ENCODE results near the gene SMIM7. TPM values are rescaled to one million over a fixed set of nuclear protein-coding genes. Genes with fewer than 3 reads are reported as not detected.

SMIM7 gene
- total RNA-seq, 1 experiment from 2014 or later: 69.3 TPM

- peaks cover 39% of the 10 kb centered on the region for H3K4me1 Mint-ChIP-seq (ENCODE audit: insufficient read depth, unreplicated experiment)
- TF ChIP-seq CTCF (IDR thresholded peaks at IDR 0.05; ENCODE audit: unreplicated experiment): no peak
- ChIA-PET CTCF (no interaction called here), POLR2A (interaction anchor here (0.5 kb wide), 1 partner anchor 13 kb away, joined by 4 read pairs; no protein-coding TSS in a partner anchor)
- H3K27ac Mint-ChIP-seq (ENCODE audit: low read depth, unreplicated experiment): no peak overlapping the region
- H3K9me3 Mint-ChIP-seq (ENCODE audit: unreplicated experiment): no peaks in the 10 kb centered on the region
- intact Hi-C loops (cut with micrococcal nuclease): no loop called here
- DNase-seq (ENCODE audit: unreplicated experiment): no peak
- H3K36me3 Mint-ChIP-seq (ENCODE audit: insufficient read depth, unreplicated experiment): no peaks in the 10 kb centered on the region
- BruUV-seq (replicated peaks): no TSS peak
- no peaks in the 10 kb centered on the region for H3K27me3 Mint-ChIP-seq (ENCODE audit: insufficient read depth, unreplicated experiment)
- H3K4me3 Mint-ChIP-seq (ENCODE audit: unreplicated experiment): no peak overlapping the region
These were observed 38.7 kb downstream of the SMIM7 start for GRCh38 chr19:16621165-16621800.

GRCh38 chr19:16620584-16620983 lies 39.4 kb downstream of the SMIM7 start:
- CTCF ChIA-PET: no interaction called here
- Mint-ChIP-seq H3K4me1 (ENCODE audit: insufficient read depth, unreplicated experiment) (peaks cover 32% of the 10 kb centered on the region), H3K36me3 (ENCODE audit: insufficient read depth, unreplicated experiment) (no peaks in the 10 kb centered on the region), H3K27ac (ENCODE audit: low read depth, unreplicated experiment) (no peak overlapping the region), H3K9me3 (ENCODE audit: unreplicated experiment) (no peaks in the 10 kb centered on the region), H3K4me3 (ENCODE audit: unreplicated experiment) (no peak overlapping the region), H3K27me3 (ENCODE audit: insufficient read depth, unreplicated experiment) (no peaks in the 10 kb centered on the region)
- intact Hi-C loops (cut with micrococcal nuclease): no loop called here
- BruUV-seq (replicated peaks): no TSS peak
- DNase-seq (ENCODE audit: unreplicated experiment): no peak
- TF ChIP-seq CTCF (IDR thresholded peaks at IDR 0.05; ENCODE audit: unreplicated experiment): no peak
- POLR2A ChIA-PET: no interaction called here

- no peaks in the 10 kb centered on the region for H3K9me3 Mint-ChIP-seq (ENCODE audit: unreplicated experiment)
- intact Hi-C loops (cut with micrococcal nuclease): no loop called here
- no peak overlapping the region for H3K27ac Mint-ChIP-seq (ENCODE audit: low read depth, unreplicated experiment)
- ChIA-PET CTCF (no interaction called here), POLR2A (no interaction called here)
- no peaks in the 10 kb centered on the region for H3K36me3 Mint-ChIP-seq (ENCODE audit: insufficient read depth, unreplicated experiment)
- no peak overlapping the region for H3K4me3 Mint-ChIP-seq (ENCODE audit: unreplicated experiment)
- no peak for TF ChIP-seq CTCF (IDR thresholded peaks at IDR 0.05; ENCODE audit: unreplicated experiment)
- H3K27me3 Mint-ChIP-seq (ENCODE audit: insufficient read depth, unreplicated experiment): no peaks in the 10 kb centered on the region
- peaks cover 30% of the 10 kb centered on the region for H3K4me1 Mint-ChIP-seq (ENCODE audit: insufficient read depth, unreplicated experiment)
- DNase-seq (ENCODE audit: unreplicated experiment): no peak
- no TSS peak for BruUV-seq (replicated peaks)
These were observed 39.9 kb downstream of the SMIM7 start for GRCh38 chr19:16620018-16620417.

- ChIA-PET CTCF (no interaction called here), POLR2A (interaction anchor here (0.5 kb wide), 1 partner anchor 50 kb away, joined by 4 read pairs; no protein-coding TSS in a partner anchor)
- Mint-ChIP-seq H3K27me3 (ENCODE audit: insufficient read depth, unreplicated experiment) (no peaks in the 10 kb centered on the region), H3K36me3 (ENCODE audit: insufficient read depth, unreplicated experiment) (no peaks in the 10 kb centered on the region), H3K27ac (ENCODE audit: low read depth, unreplicated experiment) (no peak overlapping the region), H3K9me3 (ENCODE audit: unreplicated experiment) (no peaks in the 10 kb centered on the region), H3K4me1 (ENCODE audit: insufficient read depth, unreplicated experiment) (peaks cover 33% of the 10 kb centered on the region), H3K4me3 (ENCODE audit: unreplicated experiment) (no peak overlapping the region)
- intact Hi-C loops (cut with micrococcal nuclease): no loop called here
- no TSS peak for BruUV-seq (replicated peaks)
- TF ChIP-seq CTCF (IDR thresholded peaks at IDR 0.05; ENCODE audit: unreplicated experiment): no peak
- no peak for DNase-seq (ENCODE audit: unreplicated experiment)
These were observed 40.5 kb downstream of the SMIM7 start for GRCh38 chr19:16619457-16619856.
